Mucosa of descending colon (tissue), 3 donors: ENCODE data around the gene TEC. TPM values are rescaled to one million over a fixed set of nuclear protein-coding genes. Genes with fewer than 3 reads are reported as not detected.

Experiments used
- ATAC-seq: fragments of 200-7000 bp; cut with Tn5 transposase; one replicate; pipeline ENCODE4 v1.9.1; 2020; ENCODE audit warnings: mild to moderate bottlenecking, moderate library complexity
- DNase-seq, 3 donors: peaks; one replicate each; pipeline ENCODE4 v3.0.0-alpha.2; 2020
- H3K36me3 ChIP-seq: fragments of 200-600 bp; one replicate; pipeline ENCODE4 v1.8.0; 2021; ENCODE audit warnings: low read depth, mild to moderate bottlenecking
- H3K4me1 ChIP-seq: fragments of 200-600 bp; one replicate; pipeline ENCODE4 v1.8.0; 2021; ENCODE audit warnings: low read depth, mild to moderate bottlenecking
- H3K4me3 ChIP-seq: fragments of 200-600 bp; one replicate; pipeline ENCODE4 v1.8.0; 2021; ENCODE audit warnings: mild to moderate bottlenecking
- H3K9me3 ChIP-seq: fragments of 200-600 bp; one replicate; pipeline ENCODE4 v1.8.0; 2021; ENCODE audit warnings: mild to moderate bottlenecking
- CTCF ChIP-seq: fragments of 200-600 bp; IDR thresholded peaks from one replicate; pipeline ENCODE4 v1.8.0; 2022; ENCODE audit warnings: antibody characterized with exemption, mild to moderate bottlenecking
- intact Hi-C, 2 donors: fragments of 100-400 bp; cut with DNase I in 1 of 2; cut with micrococcal nuclease in 1 of 2; formaldehyde crosslinking; loops; one replicate each; pipeline versions ENCODE4 v1.11.0 to v1.11.1; 2022; cut with DNase I, micrococcal nuclease
- total RNA-seq, 3 donors: library from RNA; stranded (reverse); fragmentation: NEBNext Ultra II Directional in 2 of 3; extraction: Animal tissue kit (Norgen Biotek cat#: 25700) in 2 of 3; gene quantifications; one replicate each; pipeline versions ENCODE4 v1.2.1 to v1.2.4, GENCODE V29; 2021 to 2023
- donor health status: DM: no; HTN: no; CAD: no; lungs with moderate emphysema.
- donor health status: DM: no; HTN: no; CAD: no.
- donor health status: DM: no; HTN: yes; CAD: no.

TEC gene
- total RNA-seq, 3 donors from 2014 or later, result 3.4 to 4.0 (median 3.8) TPM

- DNase-seq, result no peak
- Histone ChIP-seq H3K9me3 (no peaks in the 10 kb centered on the region), H3K36me3 (no peaks in the 10 kb centered on the region), H3K4me1 (no peaks in the 10 kb centered on the region), H3K4me3 (no peak overlapping the region)
- TF ChIP-seq CTCF, result no peak
- no peak for ATAC-seq
- intact Hi-C loops, result no loop called here
These were observed 150.0 kb downstream of the TEC start for GRCh38 chr4:48119646-48120045.

GRCh38 chr4:48118081-48118480, 151.6 kb downstream of the TEC start:
- Histone ChIP-seq H3K36me3 (no peaks in the 10 kb centered on the region), H3K4me1 (no peaks in the 10 kb centered on the region), H3K9me3 (no peaks in the 10 kb centered on the region), H3K4me3 (no peak overlapping the region)
- no peak for TF ChIP-seq CTCF
- DNase-seq, result no peak
- ATAC-seq, result peak; percentile 54
- intact Hi-C loops, result no loop called here

GRCh38 chr4:48116582-48116981, 153.1 kb downstream of the TEC start:
- no peak for TF ChIP-seq CTCF
- DNase-seq (no peak), ATAC-seq (no peak)
- no peaks in the 10 kb centered on the region for H3K4me1 ChIP-seq
- H3K4me3 ChIP-seq, result no peak overlapping the region
- no peaks in the 10 kb centered on the region for H3K36me3 ChIP-seq
- intact Hi-C loops, result no loop called here
- no peaks in the 10 kb centered on the region for H3K9me3 ChIP-seq

GRCh38 chr4:48114412-48114811, 155.2 kb downstream of the TEC start:
- ATAC-seq (no peak), DNase-seq (no peak)
- TF ChIP-seq CTCF, result no peak
- intact Hi-C loops, result no loop called here
- Histone ChIP-seq H3K36me3 (no peaks in the 10 kb centered on the region), H3K9me3 (no peaks in the 10 kb centered on the region), H3K4me3 (no peak overlapping the region), H3K4me1 (no peaks in the 10 kb centered on the region)

GRCh38 chr4:48112017-48112667, 157.5 kb downstream of the TEC start:
- Histone ChIP-seq H3K4me1 (no peaks in the 10 kb centered on the region), H3K9me3 (no peaks in the 10 kb centered on the region), H3K36me3 (no peaks in the 10 kb centered on the region), H3K4me3 (no peak overlapping the region)
- TF ChIP-seq CTCF, result no peak
- DNase-seq (no peak), ATAC-seq (no peak)
- intact Hi-C loops, result no loop called here
